Activated CD4-positive, alpha-beta T cell treated with anti-CD3 and anti-CD28 coated beads for 36 hours (primary cell): Measurements from ENCODE around the gene EMILIN2. TPM values are rescaled to one million over a fixed set of nuclear protein-coding genes. Genes with fewer than 3 reads are reported as not detected.
"Not testable (repeated sequence)": the region's sequence is repeated elsewhere in the genome, so short reads cannot be mapped to it uniquely, and the experiment has no call there.

ENCODE experiments used
- ATAC-seq: fragments of 200-7000 bp; cut with Tn5 transposase; one replicate; pipeline ENCODE4 v1.10.0; 2021; ENCODE audit warnings: mild to moderate bottlenecking, moderate library complexity
- CTCF ChIA-PET: fragments of 350-600 bp; sonication (Branson Sonifier 250); formaldehyde crosslinking; loops from one replicate; lab custom pipeline; 2021; ENCODE audit warnings: antibody characterized with exemption; lab: Charles Lee
- POLR2A ChIA-PET: fragments of 350-600 bp; sonication (Branson Sonifier 250); formaldehyde crosslinking; loops from one replicate; lab custom pipeline; 2021; ENCODE audit warnings: antibody characterized with exemption, inconsistent platforms; lab: Charles Lee
- DNase-seq: peaks from one replicate; pipeline ENCODE4 v3.0.0-alpha.2; 2020
- H3K27ac Mint-ChIP-seq: one replicate; pipeline ENCODE4 v1.8.0; 2021; ENCODE audit warnings: mixed read lengths
- H3K27me3 Mint-ChIP-seq: one replicate; pipeline ENCODE4 v1.8.0; 2021; ENCODE audit warnings: mixed read lengths
- H3K36me3 Mint-ChIP-seq: one replicate; pipeline ENCODE4 v1.8.0; 2021; ENCODE audit warnings: low read depth, mixed read lengths
- H3K4me1 Mint-ChIP-seq: one replicate; pipeline ENCODE4 v1.8.0; 2021; ENCODE audit warnings: mixed read lengths
- H3K4me3 Mint-ChIP-seq: one replicate; pipeline ENCODE4 v1.8.0; 2021; ENCODE audit warnings: mild to moderate bottlenecking, moderate library complexity, mixed read lengths
- H3K9me3 Mint-ChIP-seq: one replicate; pipeline ENCODE4 v1.8.0; 2021; ENCODE audit warnings: low read depth, mixed read lengths
- intact Hi-C, 2 experiments: fragments of 100-400 bp; cut with DNase I in 1 of 2; cut with micrococcal nuclease in 1 of 2; formaldehyde crosslinking; loops; one replicate each; pipeline versions ENCODE4 v1.14.2 to v1.15.1; 2022 to 2024; cut with DNase I, micrococcal nuclease
- total RNA-seq, 2 experiments: library from RNA; stranded (reverse); gene quantifications; one replicate each; pipeline ENCODE4 v1.2.3, GENCODE V29; 2021

EMILIN2 gene
- total RNA-seq, 2 experiments from 2014 or later: 12.0 to 15.7 TPM

DNA sequence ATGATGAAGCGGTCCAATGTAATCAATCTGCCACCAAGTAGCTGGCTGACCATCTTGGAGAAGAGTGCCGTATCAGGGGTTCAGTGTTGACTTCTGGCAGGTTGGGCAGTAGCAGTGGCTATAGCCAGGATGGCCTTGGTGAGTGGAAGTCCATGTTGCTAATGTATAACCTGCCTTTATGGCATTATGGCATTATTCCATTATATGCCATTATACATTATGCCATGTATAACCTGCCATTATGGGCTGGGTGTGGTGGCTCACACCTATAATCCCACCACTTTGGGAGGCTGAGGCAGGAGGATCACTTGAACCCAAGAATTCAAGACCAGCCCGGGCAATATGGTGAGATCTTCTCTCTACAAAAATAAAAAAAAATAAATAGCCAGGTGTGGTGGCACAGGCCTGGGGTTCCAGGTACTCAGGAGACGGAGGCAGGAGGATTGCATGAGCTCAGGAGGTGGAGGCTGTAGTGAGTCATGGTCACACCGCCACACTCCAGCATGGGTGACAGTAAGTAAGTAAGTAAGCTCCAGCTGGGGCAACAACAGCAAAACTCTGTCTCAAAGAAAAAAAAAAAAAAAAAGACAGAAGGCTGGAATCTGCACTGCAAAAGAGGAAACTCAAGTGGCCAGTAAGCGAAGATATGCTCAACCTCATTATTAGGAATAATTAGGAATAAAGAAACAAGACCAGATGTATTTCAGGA lies 24.4 kb upstream of the EMILIN2 start:
- POLR2A ChIA-PET: no interaction called here

DNA sequence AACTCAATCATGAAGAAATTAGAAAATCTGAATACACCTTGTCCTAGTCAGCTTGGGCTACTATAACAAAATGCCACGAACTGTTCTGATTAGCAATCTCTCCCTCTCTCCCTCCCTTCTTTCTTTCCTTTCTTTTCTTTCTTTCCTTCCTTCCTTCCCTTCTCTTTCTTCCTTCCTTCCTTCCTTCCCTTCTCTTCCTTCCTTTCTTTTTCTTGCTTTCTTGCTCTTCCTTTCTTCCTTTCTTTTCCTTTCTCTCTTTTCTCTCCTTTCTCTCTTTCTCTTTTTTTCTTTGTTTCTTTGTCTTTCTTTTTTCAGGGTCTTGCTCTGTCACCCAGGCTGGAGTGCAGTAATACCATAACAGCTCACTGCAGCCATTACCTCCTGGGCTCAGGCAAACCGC lies 23.6 kb upstream of the EMILIN2 start:
- peaks cover 2% of the 10 kb centered on the region for H3K9me3 Mint-ChIP-seq
- CTCF ChIA-PET: no interaction called here
- intact Hi-C loops: no loop called here
- no peak overlapping the region for H3K27ac Mint-ChIP-seq
- H3K36me3 Mint-ChIP-seq: no peaks in the 10 kb centered on the region
- POLR2A ChIA-PET: no interaction called here
- DNase-seq (no peak), ATAC-seq (no peak)
- H3K4me3 Mint-ChIP-seq: no peak overlapping the region
- H3K27me3 Mint-ChIP-seq: no peaks in the 10 kb centered on the region
- no peaks in the 10 kb centered on the region for H3K4me1 Mint-ChIP-seq

More for the DNA sequence above, 24.4 kb upstream of the EMILIN2 start:
- intact Hi-C loops: no loop called here
- no peaks in the 10 kb centered on the region for H3K4me1 Mint-ChIP-seq
- H3K4me3 Mint-ChIP-seq: no peak overlapping the region
- H3K9me3 Mint-ChIP-seq: peaks cover 3% of the 10 kb centered on the region
- CTCF ChIA-PET: interaction anchor here (0.6 to 0.8 kb wide), 2 partner anchors 52 to 344 kb away, joined by 3 read pairs; no protein-coding TSS in a partner anchor
- DNase-seq: no peak
- H3K36me3 Mint-ChIP-seq: no peaks in the 10 kb centered on the region
- no peak for ATAC-seq
- H3K27me3 Mint-ChIP-seq: no peaks in the 10 kb centered on the region
- H3K27ac Mint-ChIP-seq: no peak overlapping the region

DNA sequence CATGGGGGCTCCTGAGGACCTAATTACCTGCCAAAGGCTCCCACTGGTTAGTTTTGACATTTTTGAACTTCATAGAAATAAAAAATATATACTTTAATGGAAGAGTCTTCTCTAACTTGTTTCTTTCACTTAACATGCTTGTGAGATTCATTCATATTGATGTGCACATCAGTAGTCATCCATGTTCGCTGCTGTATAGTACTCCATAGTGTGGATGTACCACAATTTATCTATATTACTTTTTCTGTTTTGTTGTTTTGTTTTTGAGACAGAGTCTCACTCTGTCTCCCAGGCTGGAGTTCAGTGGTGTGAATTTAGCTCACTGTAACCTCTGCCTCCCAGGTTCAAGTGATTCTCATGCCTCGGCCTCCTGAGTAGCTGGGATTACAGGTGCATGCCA lies 22.8 kb upstream of the EMILIN2 start:
- ChIA-PET CTCF (no interaction called here), POLR2A (no interaction called here)
- intact Hi-C loops: no loop called here
- no peak overlapping the region for H3K27ac Mint-ChIP-seq
- no peak for ATAC-seq
- no peak overlapping the region for H3K4me3 Mint-ChIP-seq
- no peaks in the 10 kb centered on the region for H3K9me3 Mint-ChIP-seq
- H3K27me3 Mint-ChIP-seq: no peaks in the 10 kb centered on the region
- H3K36me3 Mint-ChIP-seq: no peaks in the 10 kb centered on the region
- no peaks in the 10 kb centered on the region for H3K4me1 Mint-ChIP-seq
- no peak for DNase-seq

DNA sequence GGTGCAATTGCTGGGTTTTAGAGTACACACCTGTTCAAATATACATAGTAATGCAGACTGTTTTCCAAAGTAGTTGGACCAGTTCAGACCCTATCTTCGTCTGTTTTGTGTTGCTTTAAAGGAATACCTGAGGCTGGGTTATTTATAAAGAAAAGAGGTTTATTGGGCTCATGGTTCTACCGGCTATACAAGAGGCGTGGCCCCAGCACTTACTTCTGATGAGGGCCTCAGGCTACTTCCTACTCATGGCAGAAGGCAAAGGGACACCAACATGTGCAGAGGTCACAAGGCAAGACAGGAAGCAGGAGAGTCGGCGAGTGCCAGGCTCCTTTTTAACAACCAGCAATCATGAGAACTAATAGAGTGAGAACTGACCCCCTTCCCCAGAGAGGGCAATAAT lies 21.9 kb upstream of the EMILIN2 start:
- Mint-ChIP-seq H3K36me3 (no peaks in the 10 kb centered on the region), H3K4me1 (no peaks in the 10 kb centered on the region), H3K27me3 (no peaks in the 10 kb centered on the region), H3K27ac (no peak overlapping the region), H3K4me3 (no peak overlapping the region), H3K9me3 (no peaks in the 10 kb centered on the region)
- ChIA-PET POLR2A (no interaction called here), CTCF (no interaction called here)
- intact Hi-C loops: no loop called here
- DNase-seq: no peak
- no peak for ATAC-seq

DNA sequence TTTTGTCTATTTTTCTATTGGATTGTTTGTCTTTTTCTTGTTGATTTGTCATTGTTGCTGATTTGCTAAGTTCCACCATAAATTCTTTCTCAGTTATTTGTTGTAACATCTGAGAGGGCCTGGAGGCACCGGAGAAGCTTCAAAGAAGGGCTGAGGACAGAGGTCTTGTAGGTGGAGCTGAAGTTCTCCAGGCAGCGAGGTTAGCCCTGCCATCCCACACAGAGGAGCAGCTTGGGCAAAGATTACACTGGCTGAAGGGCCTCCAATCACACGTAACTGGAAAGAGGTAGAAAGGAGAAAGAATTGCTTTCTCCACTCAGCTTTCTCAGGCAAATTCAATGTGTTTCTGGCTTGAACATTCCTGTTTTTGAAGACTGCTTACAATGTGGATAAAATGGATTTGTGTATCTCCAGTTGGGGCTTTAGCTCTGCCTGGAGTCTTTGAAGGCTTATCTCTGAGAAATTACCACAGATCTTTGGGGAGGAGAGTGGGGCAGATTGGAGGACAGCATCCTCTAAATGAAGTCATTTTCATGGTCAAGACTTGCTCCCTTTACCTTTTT lies 21.1 kb upstream of the EMILIN2 start:
- no peaks in the 10 kb centered on the region for H3K9me3 Mint-ChIP-seq
- no peak for ATAC-seq
- ChIA-PET POLR2A (no interaction called here), CTCF (interaction anchor here (0.6 kb wide), 1 partner anchor 30 kb away, joined by 3 read pairs; no protein-coding TSS in a partner anchor)
- no peak overlapping the region for H3K27ac Mint-ChIP-seq
- DNase-seq: no peak
- H3K4me3 Mint-ChIP-seq: no peak overlapping the region
- H3K36me3 Mint-ChIP-seq: no peaks in the 10 kb centered on the region
- intact Hi-C loops: no loop called here
- no peaks in the 10 kb centered on the region for H3K4me1 Mint-ChIP-seq
- no peaks in the 10 kb centered on the region for H3K27me3 Mint-ChIP-seq

DNA sequence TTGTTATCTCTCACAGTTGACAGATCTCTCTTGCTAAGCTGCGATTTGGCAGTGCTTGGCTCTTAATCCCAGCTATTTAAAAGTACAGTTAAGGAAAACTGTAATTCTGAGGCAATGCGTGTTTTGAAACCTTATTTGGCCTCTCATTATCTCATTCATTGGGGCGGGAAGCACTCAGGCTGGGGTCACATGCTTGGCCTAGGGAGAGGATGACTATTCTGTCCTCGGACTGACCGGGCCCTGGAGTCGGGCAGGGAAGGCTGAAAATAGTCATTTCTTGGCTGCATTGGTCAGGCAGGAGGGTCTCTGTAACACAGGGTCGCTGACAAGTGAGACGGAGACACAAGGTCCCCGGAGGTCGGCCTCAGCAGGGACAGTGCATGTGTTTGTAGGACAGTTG lies 20.2 kb upstream of the EMILIN2 start:
- Mint-ChIP-seq H3K27ac (no peak overlapping the region), H3K4me3 (no peak overlapping the region), H3K36me3 (no peaks in the 10 kb centered on the region), H3K9me3 (no peaks in the 10 kb centered on the region), H3K4me1 (no peaks in the 10 kb centered on the region), H3K27me3 (no peaks in the 10 kb centered on the region)
- DNase-seq (no peak), ATAC-seq (no peak)
- ChIA-PET POLR2A (no interaction called here), CTCF (interaction anchor here (0.6 kb wide), 1 partner anchor 29 kb away, joined by 3 read pairs; no protein-coding TSS in a partner anchor)
- intact Hi-C loops: no loop called here

DNA sequence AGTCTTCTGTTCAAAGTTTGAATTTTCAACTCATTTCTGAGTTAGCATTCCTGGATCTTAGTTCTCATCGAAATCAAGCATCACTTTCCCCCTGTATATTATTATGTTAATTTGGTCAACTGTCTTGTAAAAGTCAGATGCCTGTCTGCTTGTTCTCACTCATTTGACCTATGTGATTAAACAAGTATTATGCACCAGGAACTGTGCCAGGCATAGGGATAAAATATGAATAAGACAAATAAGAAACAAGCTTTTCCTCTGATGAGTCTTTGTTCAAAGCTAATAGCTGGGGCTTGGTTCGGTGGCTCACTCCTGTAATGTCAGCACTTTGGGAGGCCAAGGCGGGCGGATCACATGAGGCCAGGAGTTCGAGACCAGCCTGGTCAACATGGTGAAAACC lies 19.7 kb upstream of the EMILIN2 start:
- H3K27ac Mint-ChIP-seq: no peak overlapping the region
- H3K36me3 Mint-ChIP-seq: no peaks in the 10 kb centered on the region
- no peak overlapping the region for H3K4me3 Mint-ChIP-seq
- no peaks in the 10 kb centered on the region for H3K4me1 Mint-ChIP-seq
- no peaks in the 10 kb centered on the region for H3K9me3 Mint-ChIP-seq
- no peak for ATAC-seq
- POLR2A ChIA-PET: no interaction called here
- no peaks in the 10 kb centered on the region for H3K27me3 Mint-ChIP-seq
- no peak for DNase-seq
- intact Hi-C loops: no loop called here
- CTCF ChIA-PET: no interaction called here

DNA sequence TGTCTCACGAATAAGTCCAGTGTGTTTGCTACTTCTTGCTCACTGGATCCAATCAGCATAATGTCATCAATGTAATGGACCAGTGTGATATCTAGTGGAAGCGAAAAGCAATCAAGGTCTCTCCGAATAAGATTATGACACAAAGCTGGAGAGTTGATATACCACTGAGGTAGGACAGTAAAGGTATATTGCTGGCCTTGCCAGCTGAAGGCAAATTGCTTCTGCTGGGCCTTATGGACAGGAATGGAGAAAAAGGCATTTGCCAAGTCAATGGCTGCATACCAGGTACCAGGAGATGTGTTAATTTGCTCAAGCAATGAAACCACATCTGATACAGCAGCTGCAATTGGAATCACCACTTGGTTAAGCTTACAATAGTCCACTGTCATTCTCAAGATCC lies 10.7 kb upstream of the EMILIN2 start:
- ATAC-seq, H3K4me3 Mint-ChIP-seq, H3K36me3 Mint-ChIP-seq, intact Hi-C loops, POLR2A ChIA-PET, H3K4me1 Mint-ChIP-seq, H3K27ac Mint-ChIP-seq, H3K27me3 Mint-ChIP-seq, DNase-seq: not testable (repeated sequence)
- peaks cover 14% of the 10 kb centered on the region for H3K9me3 Mint-ChIP-seq
- CTCF ChIA-PET: interaction anchor here (0.8 kb wide), 1 partner anchor 97 kb away, joined by 3 read pairs; no protein-coding TSS in a partner anchor

DNA sequence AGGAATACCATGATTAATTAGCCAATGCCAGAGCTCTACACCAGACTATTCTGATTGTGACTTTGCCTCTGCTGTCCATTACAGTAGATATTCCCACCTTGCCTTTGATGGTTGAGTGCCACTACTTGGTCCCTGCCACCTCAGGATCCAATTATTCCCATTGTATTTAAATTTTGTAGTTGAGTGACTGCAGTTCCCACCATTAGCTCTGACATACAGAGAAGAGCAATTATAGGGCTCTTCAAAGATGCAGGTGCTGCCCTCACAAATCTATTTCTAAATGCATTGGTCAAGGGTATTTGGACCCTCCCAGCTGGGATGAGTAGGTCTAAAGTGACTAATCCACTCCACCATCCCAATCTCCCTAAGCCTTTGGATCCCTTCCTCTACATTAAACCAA lies 9.5 kb upstream of the EMILIN2 start:
- intact Hi-C loops, H3K36me3 Mint-ChIP-seq, DNase-seq, H3K4me1 Mint-ChIP-seq, H3K4me3 Mint-ChIP-seq, H3K27me3 Mint-ChIP-seq, CTCF ChIA-PET, ATAC-seq, H3K27ac Mint-ChIP-seq: not testable (repeated sequence)
- H3K9me3 Mint-ChIP-seq: peaks cover 14% of the 10 kb centered on the region
- POLR2A ChIA-PET: interaction anchor here (0.6 kb wide), 1 partner anchor 51 kb away, joined by 5 read pairs; no protein-coding TSS in a partner anchor

DNA sequence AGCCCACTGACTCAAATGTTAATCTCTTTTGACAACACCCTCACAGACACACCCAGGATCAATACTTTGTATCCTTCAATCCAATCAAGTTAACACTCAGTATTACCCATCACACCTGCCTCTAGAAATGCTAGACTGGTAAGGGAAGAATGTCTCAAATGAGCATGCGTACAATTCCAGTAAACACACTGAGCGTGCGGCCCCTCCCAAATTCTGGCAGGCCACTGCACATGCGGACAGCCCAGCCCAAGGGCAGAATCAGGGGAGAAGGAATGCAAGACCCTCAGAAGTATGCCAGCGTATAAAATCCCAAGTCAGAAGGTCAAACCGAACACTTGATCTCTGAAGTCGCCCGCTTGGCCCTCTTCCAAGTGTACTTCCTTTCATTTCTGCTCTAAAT lies 7.6 kb upstream of the EMILIN2 start:
- H3K4me3 Mint-ChIP-seq: no peak overlapping the region
- ChIA-PET CTCF (no interaction called here), POLR2A (no interaction called here)
- ATAC-seq (no peak), DNase-seq (no peak)
- H3K36me3 Mint-ChIP-seq: no peaks in the 10 kb centered on the region
- peaks cover 14% of the 10 kb centered on the region for H3K9me3 Mint-ChIP-seq
- peaks cover 9% of the 10 kb centered on the region for H3K27me3 Mint-ChIP-seq
- intact Hi-C loops: no loop called here
- H3K4me1 Mint-ChIP-seq: no peaks in the 10 kb centered on the region
- H3K27ac Mint-ChIP-seq: no peak overlapping the region

DNA sequence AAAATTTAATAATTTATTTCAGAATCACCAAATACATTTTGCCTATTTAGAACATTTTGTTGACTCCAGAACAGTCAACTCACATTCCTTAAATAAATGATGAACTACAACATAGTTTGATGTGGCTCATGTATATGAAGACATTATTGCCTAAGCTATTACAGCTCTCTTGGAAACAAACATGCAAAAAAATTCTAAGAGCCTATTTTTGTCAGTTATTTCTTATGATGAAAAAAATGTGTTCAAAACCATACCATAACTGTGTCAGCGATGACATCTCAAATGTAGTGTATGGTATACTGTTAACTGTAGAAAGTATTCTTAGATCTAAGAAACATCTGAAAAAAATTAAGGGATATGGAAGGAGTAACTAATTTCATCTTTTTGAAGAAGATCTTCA lies 6.3 kb upstream of the EMILIN2 start:
- DNase-seq: no peak
- ChIA-PET POLR2A (no interaction called here), CTCF (no interaction called here)
- Mint-ChIP-seq H3K9me3 (peaks cover 14% of the 10 kb centered on the region), H3K27ac (no peak overlapping the region), H3K4me3 (no peak overlapping the region), H3K27me3 (peaks cover 16% of the 10 kb centered on the region), H3K36me3 (no peaks in the 10 kb centered on the region), H3K4me1 (no peaks in the 10 kb centered on the region)
- ATAC-seq: no peak
- intact Hi-C loops: no loop called here

DNA sequence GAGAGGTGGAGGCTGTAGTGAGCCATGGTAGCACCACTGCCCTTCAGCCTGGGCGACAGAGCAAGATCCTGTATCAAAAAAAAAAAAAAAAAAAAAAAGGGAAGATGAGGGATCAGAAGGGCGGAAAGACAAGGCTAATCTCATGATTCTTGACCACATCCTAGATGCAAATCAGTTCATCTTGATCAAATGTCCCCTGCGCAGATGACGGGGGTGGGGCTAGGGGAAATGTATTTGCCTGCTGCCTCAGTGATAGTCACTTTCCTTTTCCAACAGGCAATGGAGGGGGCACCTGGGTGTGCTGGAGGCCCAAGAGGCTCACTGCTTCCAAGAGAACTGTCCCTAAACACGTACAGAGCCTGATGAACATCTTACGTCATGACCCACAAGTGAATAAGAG lies 3.7 kb upstream of the EMILIN2 start:
- H3K36me3 Mint-ChIP-seq: no peaks in the 10 kb centered on the region
- intact Hi-C loops: no loop called here

More for the DNA sequence above, 3.7 kb upstream of the EMILIN2 start:
- Mint-ChIP-seq H3K4me3 (no peak overlapping the region), H3K4me1 (peaks cover 10% of the 10 kb centered on the region), H3K27ac (no peak overlapping the region), H3K9me3 (peaks cover 4% of the 10 kb centered on the region), H3K27me3 (peaks cover 20% of the 10 kb centered on the region)
- ChIA-PET POLR2A (no interaction called here), CTCF (no interaction called here)
- DNase-seq: no peak
- ATAC-seq: no peak
